OCI-LY3 (cell line): ENCODE results near the gene BIRC5.

Source experiments
- CTCF ChIP-seq: fragments of 200-600, 300-600 bp; sonication (generic); IDR thresholded peaks from 2 replicates; pipeline ENCODE4 v1.5.1; 2014; ENCODE audit warnings: antibody characterized with exemption, low read length, low read depth
- EZH2phosphoT487 ChIP-seq: fragments of 200-600 bp; shearing (Covaris generic); IDR thresholded peaks from 2 replicates; pipeline ENCODE4 v1.6.1; 2018; ENCODE audit warnings: antibody characterized with exemption, mixed run types, low read depth

- TF ChIP-seq EZH2phosphoT487 (no peak), CTCF (no peak)
Observed at GRCh38 chr17:78241277-78242023, 27.4 kb downstream of the BIRC5 start.
